HG03135 (cell line): ENCODE data around the gene CUX1.

ENCODE experiments used
- ATAC-seq: cut with Tn5 transposase; IDR thresholded peaks from one replicate; pipeline ENCODE4 v1.9.1; 2021; ENCODE audit warnings: mild to moderate bottlenecking, moderate library complexity; ENCODE audit not compliant: unreplicated experiment

The CUX1 gene

DNA sequence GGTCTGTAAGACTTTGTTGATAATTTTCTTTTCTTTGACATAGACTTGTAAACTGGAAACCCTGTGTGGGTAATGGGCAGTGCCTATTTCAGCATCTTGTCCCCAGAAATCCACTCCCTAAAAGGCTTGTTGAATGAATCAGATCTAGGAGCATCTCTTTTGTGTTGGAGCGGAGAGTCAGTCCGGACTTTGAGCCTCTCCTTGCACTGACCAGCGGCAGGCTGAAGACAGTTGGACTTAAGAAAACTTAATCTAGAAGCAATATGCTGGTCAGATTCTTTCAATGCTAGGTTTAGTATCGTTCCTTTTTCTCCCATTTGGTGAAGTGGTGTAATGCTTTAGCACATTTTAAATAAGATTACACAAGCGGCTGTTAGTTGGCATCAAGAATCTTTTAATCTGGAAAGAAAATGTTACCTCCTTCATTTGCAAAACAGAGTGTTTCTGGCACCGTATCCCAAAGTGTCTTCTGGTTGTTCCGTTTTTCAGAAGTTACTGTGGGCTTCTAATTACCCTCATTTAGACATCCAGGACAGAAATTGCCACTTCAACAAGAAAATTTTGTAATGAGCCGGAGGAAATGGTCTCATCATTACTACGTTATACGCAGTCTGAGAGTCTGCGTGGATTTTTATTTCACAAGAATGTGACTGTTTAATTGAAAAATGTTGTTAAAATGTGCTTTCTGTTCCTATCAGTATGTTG lies 74.7 kb downstream of the CUX1 start:
- ATAC-seq, result no peak

- no peak for ATAC-seq
Observed at GRCh38 chr7:101893341-101894082, 76.1 kb downstream of the CUX1 start.

- ATAC-seq, result no peak
Observed at GRCh38 chr7:101896316-101896715, 78.9 kb downstream of the CUX1 start.

GRCh38 chr7:101896941-101897340 lies 79.5 kb downstream of the CUX1 start:
- no peak for ATAC-seq

- no peak for ATAC-seq
Observed at GRCh38 chr7:101898106-101898505, 80.7 kb downstream of the CUX1 start.

DNA sequence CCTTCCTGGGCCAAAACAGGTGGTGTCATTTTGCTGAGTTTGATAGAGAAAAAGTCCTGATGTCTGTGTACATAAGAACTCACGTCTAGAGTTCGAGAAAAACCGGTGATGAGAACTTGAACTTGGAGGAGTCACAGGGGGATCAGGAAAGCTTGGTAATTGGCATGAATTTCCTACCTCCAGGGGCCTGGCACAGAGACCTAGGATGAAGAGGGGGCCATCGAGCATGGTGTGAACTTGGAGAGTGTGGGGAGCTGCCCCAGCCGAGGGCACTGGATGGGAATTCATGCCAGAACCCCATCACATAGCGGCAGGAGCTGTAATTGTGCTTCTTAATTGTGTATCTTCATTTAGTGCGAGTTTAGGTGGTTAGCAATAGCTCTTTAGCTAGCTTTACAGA lies 82.2 kb downstream of the CUX1 start:
- no peak for ATAC-seq

DNA sequence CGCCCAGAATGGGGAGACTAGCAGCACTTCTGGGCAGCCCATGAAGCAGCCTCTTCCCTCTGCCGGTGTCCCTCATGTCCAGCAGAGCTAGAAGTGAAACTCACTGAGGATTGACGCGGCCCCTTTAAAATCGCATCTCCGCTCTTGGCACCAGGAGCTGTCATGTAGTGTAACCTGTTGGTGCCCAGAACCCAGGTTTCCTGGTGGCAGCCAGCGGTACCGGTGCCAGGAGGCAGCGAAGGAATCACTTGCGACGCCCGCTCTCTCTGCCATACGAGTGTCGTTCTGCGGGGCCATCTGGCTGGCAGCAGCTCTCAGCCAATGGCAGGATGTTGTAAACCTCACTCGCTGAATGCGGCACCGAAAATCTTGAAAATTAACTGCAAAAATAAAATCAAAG lies 82.7 kb downstream of the CUX1 start:
- ATAC-seq, result no peak

GRCh38 chr7:101901661-101902491 lies 84.5 kb downstream of the CUX1 start:
- ATAC-seq, result no peak

- ATAC-seq, result no peak
Observed at GRCh38 chr7:101902680-101903514, 85.5 kb downstream of the CUX1 start.

DNA sequence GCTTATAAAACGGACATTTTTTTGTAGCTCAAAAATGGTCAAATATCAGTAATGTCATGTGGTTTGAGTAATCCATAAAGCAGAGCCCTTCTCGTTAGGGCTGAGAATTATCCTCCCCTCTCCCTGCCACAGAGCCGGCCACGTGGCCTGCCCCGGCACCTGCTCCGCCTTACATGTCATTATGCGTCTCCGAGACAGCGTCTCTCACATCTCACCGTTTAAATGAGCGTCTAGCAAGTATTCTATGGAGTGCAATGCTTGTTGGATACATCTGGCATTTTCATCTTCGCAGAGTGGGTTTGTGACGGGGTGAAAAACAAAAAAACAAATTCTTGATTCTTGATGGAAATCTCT lies 86.1 kb downstream of the CUX1 start:
- ATAC-seq, result no peak

DNA sequence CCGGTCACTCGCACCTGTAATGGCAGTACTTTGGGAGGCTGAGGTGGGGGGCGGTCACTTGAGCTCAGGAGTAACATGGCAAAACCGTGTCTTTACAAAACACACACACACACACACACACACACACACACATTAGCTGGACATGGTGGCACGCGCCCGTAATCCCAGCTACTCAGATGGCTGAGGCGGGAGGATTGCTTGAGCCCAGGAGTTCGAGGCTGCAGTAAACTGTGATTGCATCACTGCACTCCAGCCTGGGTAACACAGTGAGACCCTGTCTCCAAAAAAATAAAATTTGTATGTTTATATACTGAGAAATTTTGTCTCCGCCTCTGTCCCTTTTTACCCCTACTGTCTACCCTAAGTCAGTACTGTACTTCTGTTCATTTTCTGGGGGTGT lies 86.6 kb downstream of the CUX1 start:
- ATAC-seq, result no peak

DNA sequence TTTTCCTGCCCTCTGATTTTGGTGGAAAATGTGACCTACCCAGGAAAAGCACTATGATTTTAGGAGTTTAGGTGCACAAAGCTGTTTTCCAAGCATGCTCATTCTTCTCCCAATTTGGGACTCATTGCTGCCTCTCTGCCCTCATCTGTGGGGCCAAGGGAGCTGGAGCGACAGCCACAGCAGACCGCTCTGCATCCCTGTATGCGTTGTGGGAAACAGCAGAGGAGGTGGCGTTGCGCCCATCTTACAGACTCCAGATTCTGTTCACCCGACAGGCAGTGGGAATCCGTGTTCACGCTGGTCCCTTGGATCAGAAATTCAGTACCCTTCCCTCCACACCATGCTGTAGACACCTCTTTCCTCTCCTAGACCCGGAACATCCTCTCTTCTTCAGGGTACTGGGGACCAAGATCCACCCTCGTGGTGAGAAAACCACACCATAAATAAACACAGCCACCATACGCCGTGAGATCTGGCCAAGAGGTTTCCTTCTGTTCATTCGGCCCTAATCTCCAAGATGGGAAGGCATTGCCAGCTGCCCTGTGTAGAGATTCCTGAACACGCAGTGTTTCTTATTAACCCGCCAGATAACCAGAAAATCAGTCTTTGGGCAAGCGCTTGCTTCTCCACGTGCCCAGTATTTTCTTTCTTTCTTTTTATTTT lies 87.9 kb downstream of the CUX1 start:
- ATAC-seq, result no peak

DNA sequence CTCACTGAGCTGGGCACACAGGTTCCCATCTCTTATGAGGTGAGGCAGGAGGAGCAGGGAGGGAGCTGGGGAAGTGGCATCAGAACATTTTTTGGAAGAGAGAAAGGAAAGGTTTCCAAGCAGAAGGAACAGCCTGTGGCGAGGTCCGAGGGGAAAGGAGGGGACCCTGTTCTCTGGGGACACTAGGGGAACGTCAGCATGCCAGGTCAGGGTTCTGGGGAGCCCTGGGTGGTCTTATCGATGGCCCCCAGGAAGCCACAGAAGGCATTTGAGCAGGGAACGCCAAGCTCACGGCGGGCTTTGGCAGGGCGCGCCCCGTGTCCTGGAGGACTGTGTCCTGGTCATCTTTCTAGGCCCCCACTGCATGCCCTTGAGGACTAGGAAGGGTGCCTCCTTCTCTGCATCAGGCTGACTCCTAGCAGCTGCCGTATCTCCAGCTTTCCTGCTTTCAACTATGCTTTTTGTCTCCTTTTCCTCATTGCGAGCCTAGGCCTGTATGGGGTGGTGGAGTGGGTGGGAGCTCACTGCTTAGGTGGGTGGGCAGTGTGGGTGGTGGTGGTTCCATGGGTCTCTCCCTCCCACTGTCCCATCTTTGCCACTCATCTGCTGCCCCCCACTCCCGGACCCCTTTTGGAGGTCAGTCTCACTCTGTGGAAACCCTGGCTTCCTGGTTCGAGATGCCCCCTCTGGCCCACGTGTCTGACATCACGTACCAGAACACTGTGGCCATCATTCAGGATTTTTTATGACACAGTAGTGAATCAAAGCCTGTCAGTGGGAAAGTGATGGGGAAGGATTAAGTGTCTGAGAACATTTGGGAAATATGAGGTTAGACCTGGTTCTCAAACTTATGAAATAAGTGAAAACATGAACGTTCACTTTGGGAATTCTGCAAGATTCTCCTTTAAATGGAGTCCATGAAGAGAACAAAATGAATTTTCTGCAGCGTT lies 89.1 kb downstream of the CUX1 start:
- no peak for ATAC-seq

DNA sequence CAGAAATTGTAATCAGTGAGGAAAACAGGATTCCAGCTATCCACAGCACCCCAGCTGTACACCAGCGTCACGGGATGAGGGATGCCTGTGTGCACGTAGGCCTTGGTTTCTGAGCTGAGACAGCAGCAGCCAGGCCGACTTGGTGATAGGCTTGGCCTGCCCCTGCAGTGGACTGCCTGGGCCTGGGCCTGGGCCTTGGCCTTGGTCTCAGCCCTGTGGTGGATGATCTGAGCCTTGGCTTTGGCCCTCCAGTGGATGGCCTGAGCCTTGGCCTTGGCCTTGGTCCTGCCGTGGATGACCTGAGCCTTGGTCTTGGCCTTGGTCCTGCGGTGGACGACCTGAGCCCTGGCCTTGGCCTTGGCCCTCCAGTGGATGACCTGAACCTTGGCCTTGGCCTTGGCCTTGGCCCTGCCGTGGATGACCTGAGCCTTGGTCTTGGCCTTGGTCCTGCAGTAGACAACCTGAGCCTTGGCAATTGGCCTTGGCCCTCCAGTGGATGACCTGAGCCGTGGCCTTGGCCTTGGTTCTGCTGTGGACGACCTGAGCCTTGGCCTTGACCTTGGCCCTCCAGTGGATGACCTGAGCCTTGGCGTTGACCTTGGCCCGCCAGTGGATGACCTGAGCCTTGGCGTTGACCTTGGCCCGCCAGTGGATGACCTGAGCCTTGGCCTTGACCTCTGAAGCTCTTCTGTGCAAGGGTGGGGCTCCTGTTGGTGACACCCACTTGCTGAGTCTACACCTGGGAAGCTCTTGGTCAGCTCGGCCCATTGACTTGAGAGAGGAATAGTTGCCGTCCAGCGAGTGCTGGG lies 93.8 kb downstream of the CUX1 start:
- no peak for ATAC-seq

- ATAC-seq, result no peak
Observed at GRCh38 chr7:101911800-101912715, 94.6 kb downstream of the CUX1 start.

GRCh38 chr7:101912716-101913110 lies 95.3 kb downstream of the CUX1 start:
- ATAC-seq, result no peak

- no peak for ATAC-seq
Observed at GRCh38 chr7:101913247-101913721, 95.9 kb downstream of the CUX1 start.
